IMR-90 (cell line): ENCODE measurements around the gene DKK3.

Experiments
- CTCF ChIP-seq: conservative IDR thresholded peaks from 2 replicates; pipeline ENCODE4 v1.5.1; 2012; ENCODE audit warnings: mild to moderate bottlenecking, low read depth, low read length, improper control_type of control experiment
- FOS ChIP-seq: fragments of 150-350 bp; IDR thresholded peaks from 2 replicates; pipeline ENCODE4 v1.6.1; 2016; ENCODE audit warnings: low read depth, low read length
- MAFK ChIP-seq: IDR thresholded peaks from 2 replicates; pipeline ENCODE4 v1.6.1; 2012; ENCODE audit warnings: low read depth, low read length, improper control_type of control experiment
- MAZ ChIP-seq: IDR thresholded peaks from 2 replicates; pipeline ENCODE4 v1.6.1; 2012; ENCODE audit warnings: low read depth, mild to moderate bottlenecking, low read length, improper control_type of control experiment, moderate library complexity, borderline replicate concordance
- POLR2A ChIP-seq: IDR thresholded peaks from 2 replicates; pipeline ENCODE4 v1.6.1; 2012; ENCODE audit warnings: mild to moderate bottlenecking, low read depth, low read length
- RAD21 ChIP-seq: IDR thresholded peaks from 2 replicates; pipeline ENCODE4 v1.6.1; 2012; ENCODE audit warnings: low read length, improper control_type of control experiment
- RCOR1 ChIP-seq: IDR thresholded peaks from 2 replicates; pipeline ENCODE4 v1.6.1; 2012; ENCODE audit warnings: mild to moderate bottlenecking, low read length, improper control_type of control experiment; ENCODE audit not compliant: insufficient replicate concordance
- SMC3 ChIP-seq: fragments of 150-350 bp; IDR thresholded peaks from 2 replicates; pipeline ENCODE4 v1.6.1; 2016; ENCODE audit warnings: low read depth, mild to moderate bottlenecking, antibody characterized with exemption, low read length, moderate library complexity
- USF2 ChIP-seq: fragments of 150-350 bp; IDR thresholded peaks from 2 replicates; pipeline ENCODE4 v1.6.1; 2017; ENCODE audit warnings: mild to moderate bottlenecking, antibody characterized with exemption, low read length, low read depth

GRCh38 chr11:11913395-11913794 lies 95.0 kb downstream of the DKK3 start:
- TF ChIP-seq CTCF (no peak), SMC3 (no peak), USF2 (no peak), POLR2A (no peak), MAFK (no peak), RAD21 (no peak), MAZ (no peak), FOS (no peak), RCOR1 (no peak)
